ENCODE results near the gene COL4A1.

GRCh38 chr13:110242615-110243014, 64.3 kb downstream of the COL4A1 start:
- TF ChIP-seq GATA3 (IDR thresholded peaks at IDR 0.05; ENCODE audit: low read depth, low read length) (no peak), GATA2 (IDR thresholded peaks at IDR 0.05; ENCODE audit: low read depth, low read length) (no peak)

All from SH-SY5Y (cell line).